HG03558 (cell line): ENCODE measurements around the gene RIPPLY2.
"Not testable (repeated sequence)": the region's sequence is repeated elsewhere in the genome, so short reads cannot be mapped to it uniquely, and the experiment has no call there.

Source experiments
- ATAC-seq: cut with Tn5 transposase; IDR thresholded peaks from one replicate; pipeline ENCODE4 v1.9.1; 2021; ENCODE audit warnings: moderate number of reproducible peaks; ENCODE audit not compliant: unreplicated experiment; ENCODE audit errors: extremely low read depth

The RIPPLY2 gene

GRCh38 chr6:83893024-83893423, 39.9 kb downstream of the RIPPLY2 start:
- no peak for ATAC-seq

DNA sequence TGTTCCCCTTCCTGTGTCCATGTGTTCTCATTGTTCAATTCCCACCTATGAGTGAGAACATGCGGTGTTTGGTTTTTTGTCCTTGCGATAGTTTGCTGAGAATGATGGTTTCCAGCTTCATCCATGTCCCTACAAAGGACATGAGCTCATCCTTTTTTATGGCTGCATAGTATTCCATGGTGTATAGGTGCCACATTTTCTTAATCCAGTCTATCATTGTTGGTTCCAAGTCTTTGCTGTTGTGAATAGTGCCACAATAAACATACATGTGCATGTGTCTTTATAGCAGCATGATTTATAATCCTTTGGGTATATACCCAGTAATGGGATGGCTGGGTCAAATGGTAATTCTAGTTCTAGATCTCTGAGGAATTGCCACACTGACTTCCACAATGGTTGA, 43.9 kb downstream of the RIPPLY2 start:
- not testable (repeated sequence) for ATAC-seq

DNA sequence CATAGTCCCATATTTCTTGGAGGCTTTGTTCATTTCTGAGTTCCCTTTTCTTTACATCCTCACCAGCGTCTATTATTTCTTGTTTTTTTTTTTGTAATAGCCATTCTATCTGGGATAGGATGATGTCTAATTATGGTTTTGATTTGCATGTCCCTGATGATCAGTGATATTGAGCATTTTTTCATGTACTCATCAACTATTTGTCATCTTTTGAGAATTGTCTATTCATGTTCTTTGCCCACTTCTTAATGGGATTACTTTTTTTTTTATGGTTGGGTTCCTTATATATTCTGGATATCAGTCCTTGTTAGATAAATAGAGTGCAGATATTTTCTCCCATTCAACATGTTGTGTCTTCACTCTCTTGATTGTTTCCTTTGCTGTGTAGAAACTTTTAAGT, 48.5 kb downstream of the RIPPLY2 start:
- no peak for ATAC-seq

GRCh38 chr6:83904395-83904794, 51.2 kb downstream of the RIPPLY2 start:
- ATAC-seq: no peak

DNA sequence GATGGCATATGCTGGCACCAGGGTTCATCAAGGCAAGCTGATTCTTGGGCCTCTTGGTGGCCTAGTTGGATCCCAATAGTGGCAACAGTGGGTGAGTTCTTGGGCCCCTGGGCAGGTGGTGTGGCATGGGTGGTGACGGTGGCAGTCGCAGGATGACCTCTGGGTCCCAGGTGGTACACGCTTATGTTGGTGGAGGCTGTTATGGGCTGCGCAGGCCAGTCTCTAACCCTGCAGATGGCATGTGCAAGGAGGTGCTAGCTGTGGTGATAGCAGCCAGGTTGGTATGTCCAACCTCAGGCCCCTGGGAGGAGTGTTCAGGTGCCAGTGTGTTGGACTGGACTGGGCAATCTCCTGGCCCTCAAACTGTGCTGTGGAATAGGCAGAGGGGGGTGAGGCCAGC, 52.5 kb downstream of the RIPPLY2 start:
- no peak for ATAC-seq
